Immature natural killer cell (primary cell): ENCODE measurements around the gene PSMD2. TPM values are rescaled to one million over a fixed set of nuclear protein-coding genes. Genes with fewer than 3 reads are reported as not detected.
A peak's percentile ranks its signal among the peaks of the same experiment; 100 is the strongest.
"Not testable (repeated sequence)": the region's sequence is repeated elsewhere in the genome, so short reads cannot be mapped to it uniquely, and the experiment has no call there.

Experiments used
- DNase-seq, 3 donors: peaks; one replicate each; pipeline ENCODE4 v3.0.0; 2022; ENCODE audit warnings: mixed read lengths in 1 of 3
- H3K27ac Mint-ChIP-seq, 6 donors: one replicate each; pipeline ENCODE4 v1.8.0; 2020; ENCODE audit warnings: mixed read lengths in 6 of 6, mild to moderate bottlenecking in 5 of 6, inconsistent platforms in 4 of 6, moderate library complexity in 3 of 6
- H3K27me3 Mint-ChIP-seq, 3 donors: one replicate each; pipeline ENCODE4 v1.8.0; 2020 to 2021; ENCODE audit warnings: low read depth in 3 of 3, mild to moderate bottlenecking in 3 of 3, mixed read lengths in 3 of 3, moderate library complexity in 3 of 3, inconsistent platforms in 1 of 3
- H3K36me3 Mint-ChIP-seq, 3 donors: one replicate each; pipeline ENCODE4 v1.8.0; 2020; ENCODE audit warnings: mixed read lengths in 3 of 3, inconsistent platforms in 2 of 3, mild to moderate bottlenecking in 2 of 3
- H3K4me1 Mint-ChIP-seq, 2 donors: one replicate each; pipeline ENCODE4 v1.8.0; 2020; ENCODE audit warnings: inconsistent platforms in 2 of 2, mild to moderate bottlenecking in 2 of 2, mixed read lengths in 2 of 2, moderate library complexity in 1 of 2
- H3K4me3 Mint-ChIP-seq, 5 donors: one replicate each; pipeline ENCODE4 v1.8.0; 2020; ENCODE audit warnings: mild to moderate bottlenecking in 5 of 5, mixed read lengths in 5 of 5, inconsistent platforms in 3 of 5, moderate library complexity in 3 of 5
- H3K9me3 Mint-ChIP-seq, 6 donors: one replicate each; pipeline ENCODE4 v1.8.0; 2020; ENCODE audit warnings: mild to moderate bottlenecking in 6 of 6, mixed read lengths in 6 of 6, inconsistent platforms in 4 of 6, moderate library complexity in 3 of 6
- polyA plus RNA-seq, 3 donors: library from polyadenylated mRNA; unstranded; fragments of 300-500 nt; fragmentation: Illumina TruSeq; gene quantifications; one replicate each; pipeline ENCODE4 v1.2.3, GENCODE V29; 2021

The PSMD2 gene
- polyA plus RNA-seq, 3 donors from 2014 or later, result 169 to 295 (median 250) TPM

- H3K4me3 Mint-ChIP-seq, result no peak overlapping the region
- H3K4me1 Mint-ChIP-seq, result peaks cover 20 to 25% of the 10 kb centered on the region in 2 donors
- DNase-seq, result no peak
- peaks cover 2 to 7% (median 7%) of the 10 kb centered on the region in 3 donors for H3K27me3 Mint-ChIP-seq
- peak overlapping the region; percentile 41 to 97 (median 90) for H3K27ac Mint-ChIP-seq
- no peaks in the 10 kb centered on the region for H3K9me3 Mint-ChIP-seq
- H3K36me3 Mint-ChIP-seq, result peaks cover 16 to 50% (median 22%) of the 10 kb centered on the region in 3 donors
Measured at GRCh38 chr3:184333190-184333589, 34.1 kb downstream of the PSMD2 start.

DNA sequence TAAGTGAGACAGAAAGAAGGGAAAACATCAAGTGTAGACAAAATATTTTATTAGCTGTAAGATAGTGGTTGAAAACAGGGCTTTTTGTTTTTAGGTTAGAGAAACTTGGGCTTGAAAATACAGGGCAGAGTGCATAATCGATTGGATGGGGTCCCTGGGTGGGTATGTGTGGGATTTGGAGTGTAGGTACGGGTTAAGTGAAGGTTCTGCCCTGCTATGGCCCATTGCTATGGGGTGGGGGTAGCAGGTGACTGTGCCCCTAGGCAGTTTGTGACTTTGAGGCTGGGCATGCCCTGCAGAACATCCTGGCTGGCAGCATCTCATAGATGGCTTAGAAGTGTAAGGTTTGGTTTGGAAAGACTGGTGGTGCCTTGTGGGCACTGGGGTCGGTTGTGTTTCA lies 34.7 kb downstream of the PSMD2 start:
- peaks cover 2 to 7% (median 7%) of the 10 kb centered on the region in 3 donors for H3K27me3 Mint-ChIP-seq
- H3K27ac Mint-ChIP-seq, result peak overlapping the region; percentile 41 to 97 (median 90)
- no peak for DNase-seq
- peak overlapping the region in 2 of 5 donors; percentile 1 to 2 for H3K4me3 Mint-ChIP-seq
- peaks cover 13 to 45% (median 19%) of the 10 kb centered on the region in 3 donors for H3K36me3 Mint-ChIP-seq
- H3K4me1 Mint-ChIP-seq, result peaks cover 21 to 25% of the 10 kb centered on the region in 2 donors
- no peaks in the 10 kb centered on the region for H3K9me3 Mint-ChIP-seq

DNA sequence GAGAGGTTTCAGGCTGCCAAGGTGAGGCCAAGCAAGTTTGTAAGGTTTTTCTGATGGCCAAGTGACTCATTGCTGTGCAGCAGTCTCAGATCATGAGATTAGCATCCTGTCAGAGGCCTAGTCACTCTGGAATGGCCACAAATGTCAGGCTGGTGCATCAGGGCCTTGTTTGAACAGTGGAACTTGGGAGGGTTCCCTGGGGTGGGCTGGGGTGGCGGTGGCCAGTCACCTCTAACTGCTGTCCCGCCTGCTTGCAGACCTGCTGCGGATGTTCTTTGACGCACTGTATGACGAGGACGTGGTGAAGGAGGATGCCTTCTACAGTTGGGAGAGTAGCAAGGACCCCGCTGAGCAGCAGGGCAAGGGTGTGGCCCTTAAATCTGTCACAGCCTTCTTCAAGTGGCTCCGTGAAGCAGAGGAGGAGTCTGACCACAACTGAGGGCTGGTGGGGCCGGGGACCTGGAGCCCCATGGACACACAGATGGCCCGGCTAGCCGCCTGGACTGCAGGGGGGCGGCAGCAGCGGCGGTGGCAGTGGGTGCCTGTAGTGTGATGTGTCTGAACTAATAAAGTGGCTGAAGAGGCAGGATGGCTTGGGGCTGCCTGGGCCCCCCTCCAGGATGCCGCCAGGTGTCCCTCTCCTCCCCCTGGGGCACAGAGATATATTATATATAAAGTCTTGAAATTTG lies 35.6 kb downstream of the PSMD2 start:
- Mint-ChIP-seq H3K4me1 (peaks cover 21 to 25% of the 10 kb centered on the region in 2 donors), H3K4me3 (peak overlapping the region in 4 of 5 donors; percentile 2 to 86 (median 34)), H3K36me3 (peaks cover 9 to 37% (median 12%) of the 10 kb centered on the region in 3 donors), H3K9me3 (peaks cover 0 to 1% (median 0%) of the 10 kb centered on the region in 6 donors), H3K27ac (peak overlapping the region; percentile 41 to 97 (median 96)), H3K27me3 (peaks cover 2 to 7% (median 7%) of the 10 kb centered on the region in 3 donors)
- peak in 2 of 3 donors; percentile 18 to 21 for DNase-seq

DNA sequence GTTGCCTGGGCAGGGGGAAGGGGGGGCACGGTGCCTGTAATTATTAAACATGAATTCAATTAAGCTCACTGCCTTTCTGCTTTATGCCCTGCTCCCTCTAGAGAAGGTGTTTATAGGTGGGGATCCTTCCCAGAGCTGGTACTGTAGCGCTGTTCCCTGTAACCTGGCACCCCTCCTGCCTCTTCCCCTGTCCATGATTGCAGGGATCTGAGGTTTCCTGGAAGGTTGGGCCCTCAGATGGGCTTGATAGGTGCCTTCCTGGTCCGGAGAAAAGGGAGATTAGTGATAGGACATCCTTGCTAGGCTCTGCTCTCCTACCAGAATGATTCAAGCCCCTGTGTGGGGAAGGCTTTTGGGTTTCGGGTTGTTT lies 36.2 kb downstream of the PSMD2 start:
- no peak for DNase-seq
- Mint-ChIP-seq H3K27ac (peak overlapping the region; percentile 92 to 97 (median 96)), H3K4me1 (peaks cover 21 to 25% of the 10 kb centered on the region in 2 donors), H3K4me3 (peak overlapping the region; percentile 85 to 96 (median 89)), H3K9me3 (peaks cover 0 to 1% (median 0%) of the 10 kb centered on the region in 6 donors), H3K27me3 (peaks cover 2 to 7% (median 7%) of the 10 kb centered on the region in 3 donors), H3K36me3 (peaks cover 9 to 35% (median 9%) of the 10 kb centered on the region in 3 donors)

DNA sequence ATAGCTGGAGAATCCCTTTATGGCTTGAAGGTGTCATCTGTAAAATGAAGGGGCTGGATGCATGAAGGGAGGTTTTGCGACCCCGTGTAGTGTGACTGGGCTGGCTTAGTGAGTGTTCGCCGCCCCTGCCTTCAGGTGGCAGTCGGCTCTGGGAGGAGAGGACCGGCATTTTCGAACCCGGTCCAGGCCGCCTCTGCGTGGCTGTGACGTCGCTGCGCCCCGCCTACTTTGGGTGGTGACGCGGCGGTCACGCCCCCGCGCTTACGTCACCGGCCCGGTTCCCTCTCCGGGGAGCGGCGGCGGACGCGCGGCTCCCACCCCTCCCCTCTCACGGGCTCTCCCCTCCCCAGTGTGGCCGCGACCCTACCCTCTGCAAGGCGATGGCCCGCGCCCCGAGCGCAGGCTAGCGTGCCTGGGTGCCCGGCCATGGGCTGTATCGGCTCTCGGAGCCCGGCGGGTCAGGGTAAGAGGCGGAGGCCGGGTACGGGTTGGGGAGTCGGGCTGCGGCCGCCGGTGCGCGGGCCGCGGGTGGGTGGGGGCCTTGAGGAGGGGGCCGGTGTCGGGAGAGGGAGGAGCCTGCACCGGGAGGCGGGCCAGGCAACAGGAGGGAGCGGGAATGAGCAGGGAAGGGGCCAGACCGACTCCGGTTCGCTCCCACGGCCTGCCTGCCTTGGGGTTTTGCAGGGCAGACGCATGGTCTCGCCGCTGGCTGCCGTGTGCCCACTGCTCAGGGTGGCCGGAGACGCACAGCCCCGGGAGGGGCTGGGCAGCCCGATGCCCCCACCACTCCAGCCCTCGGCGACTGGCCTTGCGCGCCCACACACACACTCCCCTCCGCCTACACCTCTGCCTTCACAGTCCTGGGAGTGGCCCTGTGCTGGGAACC lies 36.9 kb downstream of the PSMD2 start:
- Mint-ChIP-seq H3K27me3 (peaks cover 2 to 7% (median 7%) of the 10 kb centered on the region in 3 donors), H3K36me3 (peaks cover 9 to 31% (median 9%) of the 10 kb centered on the region in 3 donors), H3K4me3 (peak overlapping the region; percentile 86 to 96 (median 90)), H3K4me1 (peaks cover 21 to 25% of the 10 kb centered on the region in 2 donors), H3K9me3 (peaks cover 0 to 1% (median 0%) of the 10 kb centered on the region in 6 donors), H3K27ac (peak overlapping the region; percentile 92 to 97 (median 96))
- peak; percentile 86 to 88 (median 87) for DNase-seq

DNA sequence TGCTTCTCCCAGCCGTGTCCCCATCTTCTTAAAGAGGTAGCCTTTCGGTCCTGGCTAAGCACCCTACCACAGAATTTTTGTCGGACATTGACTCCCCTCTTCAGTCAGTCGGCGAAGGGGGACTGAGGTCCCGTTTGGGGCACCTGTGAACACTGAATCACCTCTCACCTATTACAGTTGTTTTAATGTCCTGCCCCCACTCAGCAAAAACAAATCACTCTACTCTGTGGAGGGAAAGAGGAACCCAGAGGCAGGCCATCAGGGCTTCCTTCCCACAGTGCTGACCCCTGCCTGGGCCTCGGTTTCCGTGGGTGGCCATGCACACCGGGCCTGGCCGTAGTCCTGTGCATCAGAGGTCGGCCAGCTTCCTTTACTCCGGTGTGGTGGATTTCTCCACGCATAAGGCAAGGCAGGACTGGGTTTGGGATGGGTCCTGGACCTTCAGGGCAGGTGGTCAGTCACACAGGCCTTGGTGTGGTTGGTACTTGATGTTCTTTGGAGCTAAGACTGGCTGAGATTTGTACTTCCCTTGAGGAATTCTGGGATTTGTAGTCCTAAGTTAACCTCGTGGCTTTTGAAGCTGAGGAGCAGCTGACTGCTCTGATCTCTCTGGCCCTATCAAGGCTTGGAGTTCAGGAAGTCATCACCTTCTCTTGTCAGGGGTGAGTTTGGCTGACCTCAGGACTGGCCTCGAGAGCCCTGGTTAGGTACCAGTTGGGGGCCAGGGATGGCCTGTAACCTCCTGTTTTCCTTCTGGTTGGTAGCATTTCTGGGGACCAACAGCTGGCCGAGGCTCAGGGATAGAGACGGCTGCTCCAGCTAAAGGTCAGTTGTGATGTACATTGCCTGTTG lies 37.7 kb downstream of the PSMD2 start:
- H3K36me3 Mint-ChIP-seq, result peaks cover 9 to 24% (median 13%) of the 10 kb centered on the region in 3 donors
- DNase-seq, result no peak
- peak overlapping the region; percentile 81 to 97 (median 93) for H3K27ac Mint-ChIP-seq
- H3K9me3 Mint-ChIP-seq, result peaks cover 0 to 1% (median 0%) of the 10 kb centered on the region in 6 donors
- H3K27me3 Mint-ChIP-seq, result peaks cover 2 to 7% (median 7%) of the 10 kb centered on the region in 3 donors
- H3K4me3 Mint-ChIP-seq, result peak overlapping the region; percentile 86 to 96 (median 90)
- peaks cover 21 to 25% of the 10 kb centered on the region in 2 donors for H3K4me1 Mint-ChIP-seq

- H3K9me3 Mint-ChIP-seq, result peaks cover 0 to 1% (median 0%) of the 10 kb centered on the region in 6 donors
- H3K4me1 Mint-ChIP-seq, result peaks cover 21 to 25% of the 10 kb centered on the region in 2 donors
- H3K27ac Mint-ChIP-seq, result peak within 1 kb of the TSS; percentile 81 to 97 (median 93)
Measured at GRCh38 chr3:184337399-184337714, 38.3 kb downstream of the PSMD2 start, which contains the start of gene FAM131A. Gene FAM131A, plus strand, starts transcription at chr3:184337600. Its CDS starts 31 bp downstream, at chr3:184337631.

GRCh38 chr3:184337981-184338380 lies 38.9 kb downstream of the PSMD2 start:
- Mint-ChIP-seq H3K36me3 (peaks cover under 1 to 13% (median 5%) of the 10 kb centered on the region in 3 donors), H3K27ac (peak overlapping the region in 2 of 6 donors; percentile 46 to 92), H3K9me3 (peaks cover 0 to 1% (median 0%) of the 10 kb centered on the region in 6 donors), H3K4me3 (peak overlapping the region in 4 of 5 donors; percentile 4 to 90 (median 12)), H3K4me1 (peaks cover 21 to 25% of the 10 kb centered on the region in 2 donors), H3K27me3 (peaks cover 2 to 8% (median 7%) of the 10 kb centered on the region in 3 donors)
- no peak for DNase-seq

More at GRCh38 chr3:184337399-184337714, 38.3 kb downstream of the PSMD2 start, which contains the start of gene FAM131A:
- H3K27me3 Mint-ChIP-seq, result peaks cover 2 to 8% (median 7%) of the 10 kb centered on the region in 3 donors
- H3K36me3 Mint-ChIP-seq, result peaks cover 6 to 18% (median 12%) of the 10 kb centered on the region in 3 donors
- DNase-seq, result no peak
- peak within 1 kb of the TSS; percentile 86 to 96 (median 90) for H3K4me3 Mint-ChIP-seq

GRCh38 chr3:184338511-184338945 lies 39.5 kb downstream of the PSMD2 start:
- Mint-ChIP-seq H3K36me3 (peaks cover 0 to 8% (median 8%) of the 10 kb centered on the region in 3 donors), H3K27me3 (peaks cover 2 to 8% (median 7%) of the 10 kb centered on the region in 3 donors), H3K4me1 (peaks cover 21 to 25% of the 10 kb centered on the region in 2 donors), H3K27ac (no peak overlapping the region), H3K9me3 (peaks cover 0 to 1% (median 0%) of the 10 kb centered on the region in 6 donors), H3K4me3 (no peak overlapping the region)
- no peak for DNase-seq

GRCh38 chr3:184339001-184339400 lies 40.0 kb downstream of the PSMD2 start:
- Mint-ChIP-seq H3K4me1 (peaks cover 21 to 25% of the 10 kb centered on the region in 2 donors), H3K36me3 (peaks cover 0 to 8% (median 4%) of the 10 kb centered on the region in 3 donors), H3K4me3 (no peak overlapping the region), H3K27ac (no peak overlapping the region), H3K9me3 (peaks cover 0 to 1% (median 0%) of the 10 kb centered on the region in 6 donors), H3K27me3 (peaks cover 2 to 7% (median 6%) of the 10 kb centered on the region in 3 donors)
- DNase-seq, result no peak

DNA sequence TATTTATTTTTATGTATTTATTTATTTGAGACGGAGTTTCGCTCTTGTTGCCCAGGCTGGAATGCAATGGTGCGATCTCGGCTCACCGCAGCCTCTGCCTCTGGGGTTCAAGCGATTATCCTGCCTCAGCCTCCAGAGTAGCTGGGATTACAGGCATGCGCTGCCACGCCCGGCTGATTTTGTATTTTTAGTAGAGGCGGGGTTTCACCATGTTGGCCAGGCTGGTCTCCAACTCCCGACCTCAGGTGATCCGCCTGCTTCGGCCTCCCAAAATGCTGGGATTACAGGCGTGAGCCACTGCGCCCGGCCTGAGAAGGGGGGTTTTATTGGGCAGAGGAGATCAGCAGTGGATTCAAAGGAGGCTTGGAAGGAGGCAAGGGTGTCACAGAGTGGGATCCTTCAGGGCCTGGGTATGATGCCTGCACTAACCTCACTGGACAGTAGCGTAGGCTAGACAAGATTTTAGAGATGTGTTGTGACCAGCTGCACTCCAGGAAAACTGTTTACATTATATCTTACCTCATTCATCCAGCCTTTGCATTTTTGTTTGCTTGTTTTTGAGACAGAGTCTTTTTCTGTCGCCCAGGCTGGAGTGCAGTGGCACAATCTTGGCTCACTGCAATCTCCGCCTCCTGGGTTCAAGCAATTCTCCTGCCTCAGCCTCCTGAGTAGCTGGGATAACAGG lies 40.6 kb downstream of the PSMD2 start:
- not testable (repeated sequence) for H3K36me3 Mint-ChIP-seq, H3K4me3 Mint-ChIP-seq, H3K27ac Mint-ChIP-seq, DNase-seq, H3K9me3 Mint-ChIP-seq, H3K27me3 Mint-ChIP-seq
- peaks cover 21 to 25% of the 10 kb centered on the region in 2 donors for H3K4me1 Mint-ChIP-seq

DNA sequence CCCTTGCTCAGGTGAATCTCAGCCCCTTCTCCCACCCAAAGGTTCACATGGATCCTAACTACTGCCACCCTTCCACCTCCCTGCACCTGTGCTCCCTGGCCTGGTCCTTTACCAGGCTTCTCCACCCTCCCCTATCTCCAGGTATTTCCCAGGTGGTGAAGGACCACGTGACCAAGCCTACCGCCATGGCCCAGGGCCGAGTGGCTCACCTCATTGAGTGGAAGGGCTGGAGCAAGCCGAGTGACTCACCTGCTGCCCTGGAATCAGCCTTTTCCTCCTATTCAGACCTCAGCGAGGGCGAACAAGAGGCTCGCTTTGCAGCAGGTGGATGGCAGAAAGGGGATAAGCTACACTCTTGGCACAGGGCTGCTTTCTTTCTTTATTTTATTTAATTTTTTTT lies 42.9 kb downstream of the PSMD2 start:
- peaks cover 12% of the 10 kb centered on the region in 2 donors for H3K4me1 Mint-ChIP-seq
- peaks cover 2 to 3% (median 3%) of the 10 kb centered on the region in 3 donors for H3K27me3 Mint-ChIP-seq
- peaks cover 0 to 8% (median 0%) of the 10 kb centered on the region in 3 donors for H3K36me3 Mint-ChIP-seq
- H3K4me3 Mint-ChIP-seq, result no peak overlapping the region
- DNase-seq, result no peak
- H3K9me3 Mint-ChIP-seq, result peaks cover 0 to 1% (median 0%) of the 10 kb centered on the region in 6 donors
- peak overlapping the region in 1 of 6 donors; percentile 4 for H3K27ac Mint-ChIP-seq
